Heart right ventricle (tissue), 16 donors: Measurements from ENCODE around the gene MRTFA. TPM values are rescaled to one million over a fixed set of nuclear protein-coding genes. Genes with fewer than 3 reads are reported as not detected.

Experiments
- ATAC-seq, 8 donors: fragments of 200-7000 bp; cut with Tn5 transposase; one replicate each; pipeline ENCODE4 v1.9.1; 2020; ENCODE audit warnings: mild to moderate bottlenecking in 8 of 8, moderate library complexity in 8 of 8, moderate number of reproducible peaks in 1 of 8
- DNase-seq, 2 donors: peaks; one replicate each; pipeline ENCODE4 v3.0.0-alpha.2; 2020
- H3K27ac ChIP-seq, 10 donors: fragments of 200-600 bp; sonication (generic) in 2 of 10; one replicate each; pipeline versions ENCODE4 v1.5.0 to v1.8.0; 2020 to 2022; ENCODE audit warnings: mild to moderate bottlenecking in 3 of 10
- H3K27me3 ChIP-seq, 7 donors: fragments of 200-600 bp; one replicate each; pipeline ENCODE4 v1.8.0; 2021 to 2022; ENCODE audit warnings: mild to moderate bottlenecking in 2 of 7
- H3K36me3 ChIP-seq, 9 donors: fragments of 200-600 bp; sonication (generic) in 1 of 9; one replicate each; pipeline versions ENCODE4 v1.5.0 to v1.8.0; 2020 to 2022; ENCODE audit warnings: mild to moderate bottlenecking in 2 of 9
- H3K4me1 ChIP-seq, 9 donors: fragments of 200-600 bp; sonication (generic) in 1 of 9; one replicate each; pipeline versions ENCODE4 v1.5.0 to v1.8.0; 2020 to 2022; ENCODE audit warnings: mild to moderate bottlenecking in 4 of 9
- H3K4me3 ChIP-seq, 10 donors: fragments of 200-600 bp; sonication (generic) in 2 of 10; one replicate each; pipeline versions ENCODE4 v1.5.0 to v1.8.0; 2020 to 2022; ENCODE audit warnings: mild to moderate bottlenecking in 7 of 10, moderate library complexity in 2 of 10
- H3K9me3 ChIP-seq, 11 donors: fragments of 200-600 bp in 10 of 11; sonication (generic) in 2 of 11; one replicate each; pipeline versions ENCODE4 v1.5.0 to v1.8.0; 2013 to 2022; ENCODE audit warnings: mild to moderate bottlenecking in 2 of 11, control low read depth in 1 of 11, moderate library complexity in 1 of 11
- WGBS, 2 donors: extraction: QIAGEN DNeasy Blood & Tissue Kit; methylation state at CpG; one replicate each; pipeline ENCODE4 v1.1.7; 2013; ENCODE audit warnings: inconsistent platforms in 1 of 2; 5-methylcytosine and 5-hydroxymethylcytosine counted together
- intact Hi-C, 10 donors: fragments of 100-400 bp; cut with DNase I; formaldehyde crosslinking; loops; one replicate each; pipeline versions ENCODE4 v1.11.1 to v1.14.2; 2022
- polyA plus RNA-seq, 2 donors: library from polyadenylated mRNA; stranded (reverse); fragments of 200-250 nt; gene quantifications; one replicate each; pipeline ENCODE4 v1.2.3, GENCODE V29; 2013
- total RNA-seq, 10 donors: library from RNA; stranded (reverse); fragmentation: NEBNext Ultra II Directional in 3 of 10; extraction: Animal tissue kit (Norgen Biotek cat#: 25700) in 3 of 10; gene quantifications; one replicate each; pipeline versions ENCODE4 v1.2.1 to v1.2.4, GENCODE V29; 2021 to 2023
- TF ChIP-seq, protein P1 (sequence below), 9 donors: fragments of 200-600 bp; sonication (generic) in 2 of 9; IDR thresholded peaks; one replicate each; pipeline versions ENCODE4 v1.5.0 to v1.8.0; 2021 to 2022; ENCODE audit warnings: antibody characterized with exemption in 9 of 9, mild to moderate bottlenecking in 5 of 9, moderate library complexity in 1 of 9
- donor health status: Arrhythmogenic right ventricular cardiomyopathy.
- donor health status: ischemic (EF 13 %, LVEDD 7.1; RV severe dilation, severe dysfunction).
- donor health status: healthy with polysubstance abuse.
- donor health status: DM: no; HTN: yes; CAD: no.
- donor health status: DM: no; HTN: no; CAD: no.
- donor health status: ischemic (EF 25% LVEDD 6.9; RV normal size, moderate dysfunction).
- donor health status: ischemic (EF 25% LVEDD 5.7; RV mildly dilated, moderate dysfunction).
- donor health status: healthy.
- donor health status: DM: yes; HTN: yes; CAD: no.
- donor health status: Ischemic cardiomyopathy.
- donor health status: ischemic (EF 35%, LVEDD 5.7; RV mildly dilated, moderate dysfunction).
- donor health status: nonischemic (EF 11% LVEDD 7.7; RV severe dilation, severe dysfunction).
- donor health status: DM: yes; HTN: yes; CAD: no.
- donor health status: PGD.
- donor health status: ischemic (EF 29% LVEDD 5.4; RV normal size, mild dysfunction).
- donor health status: nonischemic (EF 23%, LVEDD 6.1; RV moderate dilation, normal function).

Gene MRTFA
- total and polyA plus RNA-seq, 12 donors: 13.2 to 30.9 (median 18.9) TPM

DNA sequence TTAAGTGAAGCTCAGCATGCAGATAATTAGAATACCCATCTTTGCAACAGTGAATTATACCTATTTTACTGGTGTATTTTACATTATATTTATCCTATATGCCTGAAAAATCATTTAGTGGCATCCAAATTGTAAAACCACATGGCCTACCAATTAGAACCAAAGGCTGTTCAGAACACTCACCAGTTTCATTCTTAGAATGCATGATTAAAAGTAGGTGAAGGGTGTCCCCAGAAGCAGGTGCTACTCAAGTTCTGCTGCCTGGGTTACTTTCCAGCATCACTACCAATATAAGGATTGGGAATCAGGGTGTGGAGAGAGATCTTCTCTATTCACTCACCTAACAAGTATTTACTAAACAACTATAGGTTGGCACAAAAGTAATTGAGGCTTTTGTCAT, 162.8 kb downstream of the MRTFA start:
- ATAC-seq: no peak
- peaks cover 0 to 33% (median 4%) of the 10 kb centered on the region in 9 donors for H3K4me1 ChIP-seq
- H3K4me3 ChIP-seq: no peak overlapping the region
- TF ChIP-seq, protein P1, sequence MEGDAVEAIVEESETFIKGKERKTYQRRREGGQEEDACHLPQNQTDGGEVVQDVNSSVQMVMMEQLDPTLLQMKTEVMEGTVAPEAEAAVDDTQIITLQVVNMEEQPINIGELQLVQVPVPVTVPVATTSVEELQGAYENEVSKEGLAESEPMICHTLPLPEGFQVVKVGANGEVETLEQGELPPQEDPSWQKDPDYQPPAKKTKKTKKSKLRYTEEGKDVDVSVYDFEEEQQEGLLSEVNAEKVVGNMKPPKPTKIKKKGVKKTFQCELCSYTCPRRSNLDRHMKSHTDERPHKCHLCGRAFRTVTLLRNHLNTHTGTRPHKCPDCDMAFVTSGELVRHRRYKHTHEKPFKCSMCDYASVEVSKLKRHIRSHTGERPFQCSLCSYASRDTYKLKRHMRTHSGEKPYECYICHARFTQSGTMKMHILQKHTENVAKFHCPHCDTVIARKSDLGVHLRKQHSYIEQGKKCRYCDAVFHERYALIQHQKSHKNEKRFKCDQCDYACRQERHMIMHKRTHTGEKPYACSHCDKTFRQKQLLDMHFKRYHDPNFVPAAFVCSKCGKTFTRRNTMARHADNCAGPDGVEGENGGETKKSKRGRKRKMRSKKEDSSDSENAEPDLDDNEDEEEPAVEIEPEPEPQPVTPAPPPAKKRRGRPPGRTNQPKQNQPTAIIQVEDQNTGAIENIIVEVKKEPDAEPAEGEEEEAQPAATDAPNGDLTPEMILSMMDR (IDR thresholded peaks at IDR 0.05): no peak
- no peak overlapping the region for H3K27ac ChIP-seq
- no peaks in the 10 kb centered on the region for H3K9me3 ChIP-seq
- intact Hi-C loops: no loop called here
- no peaks in the 10 kb centered on the region for H3K27me3 ChIP-seq
- DNase-seq: no peak
- peaks cover 0 to 10% (median 0%) of the 10 kb centered on the region in 9 donors for H3K36me3 ChIP-seq

DNA sequence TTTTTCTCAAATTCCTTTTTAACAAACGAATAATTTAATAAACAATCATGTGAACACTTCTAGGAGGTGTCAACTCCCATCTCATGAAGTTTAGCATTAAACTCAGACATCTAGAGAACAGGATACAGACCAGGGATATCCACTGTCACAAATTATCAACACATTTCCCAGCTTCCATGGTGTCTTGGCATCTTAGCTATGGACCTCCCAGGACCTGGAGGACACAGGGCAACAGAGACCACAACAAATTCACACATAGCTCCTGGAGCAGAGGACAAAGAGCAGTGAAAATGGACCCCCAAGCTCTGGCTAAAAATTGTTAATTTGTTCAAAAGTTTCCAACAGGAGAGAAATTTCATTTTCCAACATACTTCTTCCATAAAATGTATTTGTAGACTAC, 163.9 kb downstream of the MRTFA start:
- Histone ChIP-seq H3K4me1 (peaks cover 0 to 31% (median 8%) of the 10 kb centered on the region in 9 donors), H3K36me3 (peaks cover 0 to 10% (median 0%) of the 10 kb centered on the region in 9 donors), H3K27ac (no peak overlapping the region), H3K4me3 (no peak overlapping the region), H3K27me3 (no peaks in the 10 kb centered on the region), H3K9me3 (no peaks in the 10 kb centered on the region)
- intact Hi-C loops: no loop called here
- TF ChIP-seq, protein P1 (IDR thresholded peaks at IDR 0.05): no peak
- ATAC-seq (no peak), DNase-seq (no peak)
- 95% methylated on average over 1 of the region's 1 CpG for WGBS, 2 donors

DNA sequence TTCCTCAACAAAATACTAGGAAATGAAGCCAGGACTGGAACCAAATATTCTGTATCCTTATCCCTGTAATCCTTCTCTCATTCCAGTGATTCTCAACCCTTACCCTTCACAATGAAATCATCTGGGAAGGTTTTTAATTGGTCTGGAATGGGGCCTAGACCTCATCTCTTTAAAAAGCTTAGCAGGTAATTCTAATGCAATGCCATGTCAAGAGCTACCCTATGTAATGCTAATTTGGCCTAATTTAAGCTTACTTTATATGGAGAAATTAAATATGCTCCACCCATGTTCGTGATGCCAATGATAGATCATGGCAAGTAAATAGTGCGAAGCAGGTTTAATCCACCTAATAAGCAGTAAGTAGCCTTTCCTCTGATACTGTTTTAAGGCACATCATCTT, 164.5 kb downstream of the MRTFA start:
- DNase-seq: no peak
- 98% methylated on average over 2 of the region's 2 CpGs for WGBS, 2 donors

DNA sequence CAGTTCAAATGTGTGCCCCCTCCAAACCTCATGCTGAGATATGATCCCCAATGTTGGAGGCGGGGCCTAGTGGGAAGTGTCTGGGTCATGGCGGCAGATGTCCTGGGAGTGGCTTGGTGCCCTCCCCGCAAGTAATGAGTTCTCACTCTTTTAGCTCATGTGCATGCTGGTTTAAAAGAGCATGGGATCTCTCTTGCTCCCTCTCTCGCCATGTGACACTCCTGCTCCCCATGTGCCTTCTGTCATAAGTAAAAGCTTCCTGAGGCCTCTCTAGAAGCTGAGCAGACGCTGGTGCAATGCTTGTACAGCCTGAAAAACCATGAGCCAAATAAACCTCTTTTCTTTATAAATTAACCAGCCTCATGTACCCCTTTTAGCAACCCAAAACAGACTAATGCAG, 167.3 kb downstream of the MRTFA start:
- DNase-seq (no peak), ATAC-seq (no peak)
- no peak overlapping the region for H3K4me3 ChIP-seq
- intact Hi-C loops: no loop called here
- WGBS, 2 donors: 96 to 97% methylated on average over 5 of the region's 5 CpGs
- no peaks in the 10 kb centered on the region for H3K27me3 ChIP-seq
- peaks cover 0 to 27% (median 12%) of the 10 kb centered on the region in 9 donors for H3K4me1 ChIP-seq
- TF ChIP-seq, protein P1 (IDR thresholded peaks at IDR 0.05): no peak
- H3K27ac ChIP-seq: no peak overlapping the region
- H3K36me3 ChIP-seq: no peaks in the 10 kb centered on the region
- no peaks in the 10 kb centered on the region for H3K9me3 ChIP-seq

More for the DNA sequence above, 164.5 kb downstream of the MRTFA start:
- TF ChIP-seq, protein P1 (IDR thresholded peaks at IDR 0.05): no peak
- no peak overlapping the region for H3K4me3 ChIP-seq
- peaks cover 0 to 10% (median 0%) of the 10 kb centered on the region in 9 donors for H3K36me3 ChIP-seq
- H3K4me1 ChIP-seq: peaks cover 0 to 28% (median 8%) of the 10 kb centered on the region in 9 donors
- ATAC-seq: no peak
- H3K27me3 ChIP-seq: no peaks in the 10 kb centered on the region
- no peak overlapping the region for H3K27ac ChIP-seq
- intact Hi-C loops: no loop called here
- H3K9me3 ChIP-seq: no peaks in the 10 kb centered on the region
